Iris pigment epithelial cell (primary cell): Measurements from ENCODE around the gene SLC9A1.

Source experiments
- DNase-seq: peaks from one replicate; pipeline ENCODE4 v3.0.0-alpha.2; 2011; ENCODE audit warnings: low read depth

SLC9A1 gene

DNA sequence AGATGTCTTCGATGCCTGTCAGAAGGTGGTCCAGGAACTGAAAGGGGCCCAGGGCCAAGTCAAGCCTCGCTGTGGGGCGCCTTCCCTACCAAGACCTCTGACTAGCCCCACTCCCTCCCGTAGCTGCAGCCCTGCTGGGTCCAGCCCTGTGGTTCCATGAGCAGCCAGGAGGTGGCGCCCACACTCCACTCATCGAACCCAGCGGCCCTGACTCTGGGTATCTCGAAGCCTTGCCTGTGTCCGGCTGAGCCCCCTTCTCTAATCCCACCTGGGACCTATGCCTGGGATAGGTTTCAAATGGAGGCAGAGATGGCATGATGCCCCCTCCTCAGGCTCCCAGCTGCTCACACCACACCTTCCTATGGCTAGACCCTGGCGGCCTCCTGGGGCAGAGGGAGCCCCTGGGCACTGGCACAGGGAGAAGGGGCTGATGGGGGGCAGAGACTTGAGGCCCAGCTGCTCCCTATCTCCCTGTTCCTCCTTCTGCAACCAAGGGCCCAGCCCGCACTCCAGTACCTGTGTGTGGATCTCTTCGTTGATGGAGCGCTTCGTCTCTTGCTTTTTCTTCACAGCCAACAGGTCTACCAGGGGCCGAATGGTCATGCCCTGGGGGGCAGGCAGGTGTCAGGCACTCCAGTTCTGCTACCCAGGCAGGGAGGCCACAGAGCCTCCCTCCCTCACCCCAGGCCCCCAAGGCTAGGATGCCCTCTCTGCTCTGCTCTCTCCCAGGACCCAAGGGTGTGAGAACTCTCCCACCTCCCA, 52.0 kb downstream of the SLC9A1 start:
- DNase-seq = peak; percentile 42

DNA sequence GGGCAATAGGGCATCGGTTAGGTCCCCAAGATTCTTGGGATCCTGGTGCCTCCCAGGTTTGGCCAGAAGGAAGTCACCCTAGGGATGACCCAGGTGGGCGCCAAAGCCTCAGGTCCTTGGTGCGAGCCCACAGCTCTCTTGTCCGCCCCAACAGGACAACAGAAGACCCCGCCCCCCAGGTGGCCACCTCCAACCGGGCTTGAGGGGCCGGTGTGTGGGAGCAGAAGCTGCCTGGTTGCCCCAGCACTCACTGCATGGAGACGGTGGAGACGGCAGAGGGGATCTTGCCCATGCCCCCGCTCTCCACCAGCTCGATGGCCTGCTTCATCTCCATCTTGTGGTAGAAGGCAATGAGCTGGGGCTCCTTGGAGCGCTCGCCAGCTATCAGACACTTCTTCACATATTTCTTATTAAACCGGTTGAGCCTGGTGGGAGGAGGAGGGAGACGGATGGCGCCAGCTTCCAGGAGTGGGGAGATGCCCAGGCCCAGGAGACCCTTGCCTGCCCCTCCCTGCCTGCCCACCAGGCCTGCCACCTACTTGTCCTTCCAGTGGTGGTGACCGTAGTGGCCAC, 52.7 kb downstream of the SLC9A1 start:
- DNase-seq = no peak

DNA sequence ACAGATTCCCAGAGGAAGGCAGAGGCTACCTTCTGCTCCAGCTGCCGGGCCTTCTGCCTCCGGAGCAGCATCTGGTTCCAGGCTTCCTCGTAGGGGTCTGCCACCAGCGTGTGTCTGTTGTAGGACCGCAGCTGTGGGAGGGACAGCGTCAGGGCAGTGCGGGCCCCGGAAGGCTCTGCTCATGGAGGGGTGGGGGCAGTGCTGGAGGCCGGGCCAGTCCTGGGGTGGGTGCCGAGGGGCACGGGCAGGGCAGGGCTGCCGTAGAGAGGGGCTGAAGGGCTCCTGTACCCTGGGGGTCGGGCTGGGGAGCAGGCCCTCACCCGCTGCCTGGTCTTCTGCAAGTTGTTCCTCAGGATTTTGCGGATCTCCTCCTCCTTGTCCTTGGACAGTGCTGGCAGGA, 53.2 kb downstream of the SLC9A1 start:
- no peak for DNase-seq

DNA sequence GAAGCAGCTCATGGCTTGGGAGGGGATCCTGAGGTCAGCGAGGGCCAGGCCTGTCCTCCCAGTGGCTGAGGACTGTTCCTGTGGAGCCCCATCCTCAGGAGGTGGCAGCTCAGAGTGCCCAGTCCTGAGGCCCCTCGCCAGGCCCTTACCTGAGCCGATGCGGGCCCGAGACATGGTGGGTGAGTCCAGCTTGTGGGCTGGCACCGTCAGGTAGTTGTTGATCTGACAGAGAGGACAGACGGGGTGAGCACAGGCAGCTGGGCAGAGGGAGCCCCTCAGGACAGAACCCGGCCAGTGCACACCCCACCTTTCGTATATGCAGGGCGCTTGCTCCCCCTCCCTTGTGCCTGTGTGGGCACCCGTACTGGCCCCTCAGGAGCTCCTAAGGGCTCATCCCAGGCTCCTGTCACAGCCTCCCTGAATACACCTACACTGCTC, 53.9 kb downstream of the SLC9A1 start:
- no peak for DNase-seq

DNA sequence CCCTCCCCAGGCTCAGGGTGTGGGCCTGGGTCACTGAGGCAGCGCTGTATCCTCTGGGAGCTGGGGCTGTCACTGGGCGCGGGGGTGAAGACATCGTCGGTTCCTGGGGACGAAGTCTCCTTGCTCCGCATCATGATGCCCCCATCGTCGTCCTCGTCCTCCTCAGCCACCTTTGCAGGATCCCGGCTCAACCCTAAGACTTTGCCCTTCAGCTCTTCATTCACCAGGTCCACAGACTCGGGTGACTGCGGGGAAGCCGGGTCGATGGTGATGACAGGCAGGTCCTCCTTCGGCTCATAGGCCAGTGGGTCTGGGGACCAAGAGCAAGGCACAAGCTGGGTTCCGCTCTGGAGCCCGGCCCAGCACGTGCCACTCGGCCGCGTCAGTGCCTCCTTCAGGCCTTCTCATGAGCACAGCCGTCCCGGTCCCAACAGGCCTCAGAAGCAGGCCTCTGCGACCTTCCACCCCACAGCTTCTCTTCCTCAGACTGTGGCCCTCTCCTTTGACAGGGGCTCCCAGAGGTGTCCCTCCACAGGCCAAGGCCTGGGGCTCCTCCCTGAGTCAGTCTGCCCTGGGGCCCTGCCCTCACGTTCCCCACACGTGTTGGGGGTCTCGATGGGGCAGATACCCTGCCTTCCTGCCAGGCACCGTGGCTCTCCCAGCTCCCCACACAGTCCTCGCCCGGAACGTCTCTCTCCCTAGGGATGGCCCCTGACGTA, 54.4 kb downstream of the SLC9A1 start:
- DNase-seq = no peak

DNA sequence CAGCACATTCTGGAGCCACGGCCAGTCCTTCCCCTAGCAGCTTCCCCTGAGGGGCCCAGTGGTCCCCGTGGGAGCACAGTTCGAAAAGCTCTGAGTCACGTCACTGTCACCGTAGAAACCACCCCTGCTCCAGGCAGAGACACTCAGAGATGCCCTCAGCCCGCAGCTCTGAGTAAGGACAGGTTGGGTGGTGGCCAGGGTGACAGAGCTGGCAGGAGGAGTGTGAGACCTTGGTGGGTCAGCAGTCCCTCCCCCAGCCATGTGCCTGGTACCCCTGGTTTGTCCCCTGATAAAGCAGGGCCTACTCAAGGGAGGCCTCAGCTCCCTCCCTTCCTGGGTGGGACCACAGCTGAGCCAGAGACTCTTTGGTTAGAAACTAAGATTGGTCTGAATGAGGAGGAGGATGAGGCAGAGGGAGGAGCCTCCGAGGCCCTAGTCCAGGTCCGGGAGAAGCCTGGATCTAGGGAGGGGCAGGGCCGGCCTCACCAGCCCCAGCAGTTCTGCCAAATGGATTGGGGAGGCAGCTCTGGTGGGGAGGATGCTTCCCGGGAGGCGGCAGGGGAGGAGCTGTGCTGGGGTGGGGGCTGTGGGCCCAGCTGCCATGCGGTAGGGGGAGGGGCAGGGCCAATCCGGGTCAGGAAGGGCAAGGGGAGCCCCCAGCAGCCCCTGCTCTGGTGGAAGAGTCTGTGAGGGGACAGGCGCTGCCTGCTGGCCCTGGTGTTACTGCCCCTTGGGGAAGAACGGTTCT, 55.2 kb downstream of the SLC9A1 start:
- peak; percentile 56 for DNase-seq

DNA sequence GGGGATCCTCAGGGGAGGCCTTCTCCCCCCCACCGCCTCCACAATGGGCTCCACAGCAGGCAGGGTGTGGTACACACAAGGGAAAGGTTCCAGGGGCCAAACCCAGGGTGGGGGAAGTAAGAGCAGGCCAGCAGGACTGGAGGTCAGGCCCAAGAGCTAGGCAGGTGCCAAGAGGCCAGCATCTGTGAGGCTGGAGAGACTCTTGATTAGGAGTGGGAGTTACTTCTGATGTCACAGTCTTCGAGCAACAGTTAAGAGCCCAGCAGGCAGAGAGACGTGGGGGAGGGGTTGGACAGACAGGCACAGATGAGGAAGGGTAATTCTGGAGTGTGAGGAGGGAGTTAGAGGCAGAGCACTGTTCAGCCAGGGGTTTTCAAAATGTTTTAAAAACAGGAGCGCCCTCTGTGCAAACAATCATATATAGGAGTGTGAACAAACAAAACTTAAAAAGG, 55.8 kb downstream of the SLC9A1 start:
- DNase-seq = peak; percentile 54

DNA sequence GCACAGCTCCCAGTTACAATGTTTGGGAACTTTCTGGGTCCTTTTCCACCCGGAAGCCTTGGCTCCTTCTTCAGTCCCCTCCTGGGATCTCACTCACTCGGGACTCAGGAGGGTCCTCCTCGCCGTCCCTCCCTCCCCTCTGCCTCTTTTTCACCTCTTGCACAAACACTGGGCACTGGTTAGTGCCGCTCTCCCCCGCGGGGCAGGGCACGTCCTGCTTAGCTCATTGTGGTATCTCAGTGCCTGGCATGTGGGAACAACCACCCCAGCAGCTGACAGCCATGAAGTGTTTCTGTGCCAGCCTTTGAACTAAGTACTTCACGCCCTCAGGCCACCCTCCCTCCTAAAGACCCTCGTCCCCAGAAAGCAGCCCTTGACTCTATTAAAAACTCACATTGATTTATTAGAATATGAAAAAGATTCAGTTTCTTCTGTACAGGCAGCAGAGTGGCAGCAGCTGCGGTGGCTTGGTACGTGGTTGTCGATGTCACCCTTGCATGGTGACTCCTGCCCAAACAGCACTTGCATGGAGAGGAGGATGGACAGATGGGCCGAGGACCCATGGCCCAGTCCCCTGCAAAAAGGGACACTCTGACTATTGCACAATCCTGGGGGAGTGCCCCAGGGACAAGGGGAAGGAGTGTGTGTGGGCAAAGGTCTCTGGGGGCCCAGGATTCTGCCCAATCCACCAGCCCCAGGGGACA, 56.3 kb downstream of the SLC9A1 start:
- DNase-seq = no peak

DNA sequence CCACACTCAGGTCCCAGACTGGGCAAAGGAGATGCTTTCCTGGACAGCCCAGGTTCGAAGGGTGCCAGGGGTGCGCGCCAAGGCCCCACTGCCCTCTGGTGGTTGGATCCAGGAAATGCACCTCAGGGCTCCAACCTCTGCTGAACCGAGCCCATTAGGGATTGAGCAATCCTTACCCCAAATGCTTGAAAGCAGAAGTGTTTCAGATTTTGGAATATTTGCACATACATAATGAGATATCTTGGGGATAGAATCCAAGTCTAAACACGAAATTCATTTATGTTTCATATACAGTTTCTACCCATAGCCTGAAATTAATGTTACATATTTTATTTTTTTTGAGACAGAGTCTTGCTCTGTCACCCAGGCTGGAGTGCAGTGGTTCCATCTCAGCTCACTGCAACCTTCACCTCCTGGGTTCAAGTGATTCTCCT, 57.4 kb downstream of the SLC9A1 start:
- DNase-seq = peak; percentile 64

DNA sequence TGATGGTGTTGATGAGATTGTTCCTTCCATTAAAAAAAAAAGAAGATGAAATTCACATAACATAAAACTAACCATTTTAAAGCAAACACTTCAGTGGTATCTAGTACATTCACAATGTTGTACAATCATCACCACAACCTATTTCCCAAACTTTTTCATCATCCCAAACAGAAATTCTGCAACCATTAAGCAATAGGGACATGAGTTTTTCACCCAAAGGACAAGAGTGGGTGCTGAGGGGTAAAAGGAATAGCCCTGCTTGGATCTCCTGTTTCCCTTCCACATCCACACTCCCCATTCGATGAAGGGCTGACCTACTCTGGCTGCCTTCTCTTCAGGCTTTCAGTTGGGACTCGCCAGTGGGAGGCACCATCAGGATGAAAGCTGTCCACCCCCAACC, 59.3 kb downstream of the SLC9A1 start:
- no peak for DNase-seq

DNA sequence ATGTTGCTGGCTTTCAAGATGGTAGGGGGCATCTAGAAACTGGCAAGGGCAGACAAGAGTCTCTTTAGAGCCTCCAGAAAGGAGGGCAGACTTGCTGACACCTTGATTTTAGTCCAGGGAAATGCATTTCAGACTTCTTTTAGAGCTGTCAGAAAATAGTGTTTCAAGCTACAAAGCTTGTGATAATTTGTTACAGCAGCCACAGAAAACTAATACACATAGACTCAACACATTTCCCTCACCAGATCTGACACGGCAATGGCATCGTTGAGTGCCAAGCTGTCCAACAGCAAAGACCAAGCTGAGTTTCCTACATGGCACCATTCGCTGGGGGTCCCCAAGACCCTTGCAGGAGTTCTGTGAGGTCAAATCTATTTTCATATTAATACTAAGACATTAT, 62.0 kb downstream of the SLC9A1 start:
- no peak for DNase-seq

DNA sequence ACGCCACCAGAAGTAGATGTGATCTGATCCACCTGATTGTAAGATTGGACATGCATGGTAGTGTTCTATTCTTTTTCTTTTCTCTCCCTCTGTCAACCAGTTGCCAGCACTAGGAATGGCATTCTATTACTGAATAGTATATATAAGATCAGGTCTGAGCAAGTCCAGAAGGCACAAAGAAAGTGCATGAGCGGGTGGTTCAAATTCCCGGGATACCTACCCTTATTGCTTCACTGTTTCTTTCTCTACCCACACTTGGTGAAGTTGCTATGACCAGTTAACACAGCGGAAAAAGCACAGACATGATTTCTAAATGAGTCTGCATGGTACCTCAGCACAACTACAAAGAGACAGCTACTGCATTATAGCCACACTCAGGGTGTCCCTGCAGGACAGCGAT, 64.0 kb downstream of the SLC9A1 start:
- DNase-seq = no peak

DNA sequence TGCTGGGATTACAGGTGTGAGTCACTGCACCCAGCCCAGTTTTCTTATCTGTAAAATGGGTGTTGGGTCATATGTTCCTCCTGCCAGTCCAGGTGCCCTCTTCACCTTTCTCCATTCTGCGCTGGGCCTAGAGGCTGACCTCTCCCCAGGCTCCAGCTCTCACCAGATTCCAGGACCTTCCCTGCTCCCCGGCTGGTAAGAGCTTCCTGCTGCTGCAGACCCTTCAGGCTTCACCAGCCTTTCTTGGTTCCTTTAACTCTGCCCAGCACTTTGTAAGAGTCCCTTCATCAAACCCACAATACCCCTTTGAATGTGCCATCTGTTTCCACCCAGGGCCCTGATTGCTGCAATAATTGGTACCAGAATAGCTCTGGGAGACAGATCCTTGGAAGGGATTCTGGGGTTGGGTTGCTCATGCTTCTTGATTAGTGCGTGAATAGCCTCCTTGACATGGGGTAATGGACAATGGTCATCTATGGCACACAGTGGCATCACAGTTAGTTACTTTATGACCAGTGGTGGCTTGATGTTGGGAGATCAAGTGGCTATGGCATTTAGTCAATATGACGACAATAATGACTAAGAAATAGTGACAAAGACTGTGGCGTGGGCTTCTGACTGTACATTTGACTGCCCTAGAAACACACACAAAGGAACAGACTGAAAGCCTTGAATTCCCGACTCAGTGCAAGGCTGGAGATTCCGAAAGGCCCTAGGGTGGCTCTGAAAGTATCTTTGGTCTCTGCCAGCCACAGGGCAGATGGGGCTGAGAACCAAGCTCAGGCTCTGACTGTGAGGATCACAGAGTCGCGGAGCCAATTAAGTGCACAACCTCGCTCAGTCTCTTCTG, 67.3 kb downstream of the SLC9A1 start:
- no peak for DNase-seq

DNA sequence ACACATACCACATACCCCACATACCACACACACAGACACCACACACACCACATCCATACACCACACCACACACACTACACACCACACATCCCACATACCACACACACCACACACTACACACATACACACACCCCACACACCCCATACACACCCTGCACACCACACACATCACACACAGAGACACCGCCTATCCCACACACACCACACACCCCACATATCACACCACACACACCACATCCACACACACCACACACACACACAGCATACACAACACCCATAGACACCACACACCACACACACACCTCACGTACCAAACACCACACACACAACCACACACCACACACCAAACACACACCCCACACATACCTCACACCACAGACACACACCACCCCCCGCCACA, 68.3 kb downstream of the SLC9A1 start:
- no peak for DNase-seq

DNA sequence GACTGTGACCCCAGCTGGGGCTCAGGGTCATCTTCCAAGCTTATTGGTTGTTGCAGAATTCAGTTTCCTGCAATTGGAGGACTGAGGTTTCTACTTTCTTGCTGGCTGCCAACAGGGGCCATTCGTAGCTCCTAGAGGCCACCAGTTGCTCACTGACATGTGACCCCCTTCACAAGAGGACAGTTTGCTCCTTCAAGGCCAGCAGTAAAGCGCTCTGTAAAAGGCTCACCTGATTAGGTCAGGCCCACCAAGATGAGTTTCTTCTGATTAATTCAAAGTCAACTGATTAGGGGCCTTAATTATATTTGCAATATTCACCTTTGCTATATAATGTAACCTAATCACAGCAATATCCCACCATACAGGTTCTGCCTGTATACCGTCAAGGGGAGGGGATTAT, 68.9 kb downstream of the SLC9A1 start:
- no peak for DNase-seq

DNA sequence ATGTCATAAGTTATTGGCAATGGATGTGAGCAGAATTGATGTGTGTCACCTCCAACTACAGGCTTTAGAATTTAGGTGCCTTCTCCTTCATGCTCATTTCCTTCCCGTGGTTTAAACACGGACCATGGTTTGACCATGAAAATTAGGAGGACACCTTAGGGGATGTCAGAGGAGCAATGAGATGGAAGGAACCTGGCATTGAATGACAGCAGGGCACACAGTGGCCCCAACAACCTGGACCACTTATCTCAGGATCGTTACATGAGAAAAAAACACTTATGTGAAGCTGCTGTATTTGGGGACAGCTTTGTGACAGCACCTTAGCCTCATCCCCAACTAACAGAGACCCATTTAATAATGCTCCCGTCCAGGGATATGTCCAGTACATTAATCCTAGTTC, 70.8 kb downstream of the SLC9A1 start:
- no peak for DNase-seq

DNA sequence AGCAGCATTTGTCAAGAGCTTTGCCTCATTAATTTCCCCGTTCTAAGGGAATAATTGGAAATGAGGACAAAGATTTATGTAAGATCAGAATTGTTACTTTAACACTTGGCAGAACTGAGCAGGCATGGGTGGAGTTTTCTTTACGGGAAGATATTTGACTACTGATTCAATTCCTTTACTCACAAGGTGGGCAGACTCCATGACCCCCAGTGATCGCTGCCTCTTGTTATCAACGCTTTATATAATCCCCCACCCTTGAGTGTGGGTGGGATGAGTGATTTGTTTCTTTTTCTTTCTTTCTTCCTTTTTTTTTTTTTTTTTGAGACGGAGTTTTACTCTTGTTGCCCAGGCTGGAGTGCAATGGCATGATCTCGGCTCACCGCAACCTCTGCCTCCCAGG, 77.0 kb downstream of the SLC9A1 start:
- no peak for DNase-seq

DNA sequence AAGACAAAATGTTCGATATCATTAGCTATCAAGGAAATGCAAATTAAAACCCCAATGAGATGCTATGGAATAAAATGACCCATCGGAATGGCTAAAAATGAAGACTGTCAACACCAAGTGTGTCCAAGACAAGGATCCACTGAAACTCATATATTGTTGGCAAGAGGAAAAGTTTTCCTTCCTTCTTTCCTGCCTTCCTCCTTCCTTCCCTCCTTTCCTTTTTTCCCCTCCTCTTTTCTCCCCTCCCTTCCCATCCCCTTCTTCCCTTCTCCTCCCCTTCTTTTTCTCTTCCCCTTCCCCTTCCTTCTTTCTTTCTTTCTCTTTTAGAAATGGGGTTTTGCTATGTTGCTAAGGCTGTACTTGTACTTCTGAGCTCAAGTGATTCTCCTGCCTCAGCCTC, 78.1 kb downstream of the SLC9A1 start:
- DNase-seq = no peak

DNA sequence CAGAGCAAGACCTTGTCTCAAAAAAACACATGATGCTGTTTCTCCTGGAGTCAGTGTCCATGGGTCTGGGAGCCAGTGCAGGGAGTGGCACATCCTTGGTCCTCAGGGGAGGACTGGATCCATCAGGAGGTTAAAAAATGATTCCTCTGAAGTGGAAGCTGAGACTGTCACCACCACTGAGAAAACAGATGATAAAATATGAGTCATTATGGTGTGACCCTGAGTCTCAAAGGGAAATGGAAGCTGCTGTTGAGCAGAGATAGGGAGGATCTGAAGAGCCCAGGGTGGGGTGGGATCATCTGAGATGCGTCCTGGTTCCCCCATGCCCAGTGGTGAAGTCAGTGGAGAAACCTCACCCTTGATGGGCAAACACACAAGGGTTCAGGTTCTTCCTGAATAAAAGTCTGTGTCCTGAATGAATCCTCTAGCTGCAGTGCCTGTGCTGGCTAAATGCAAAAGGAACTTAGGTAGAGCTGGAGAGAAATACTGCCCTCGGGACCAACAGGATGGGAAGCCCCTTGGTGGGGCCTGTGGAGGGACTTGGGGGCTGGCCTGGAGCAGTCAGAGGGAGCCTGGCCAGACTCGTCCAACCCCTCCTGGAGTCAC, 80.6 kb downstream of the SLC9A1 start:
- DNase-seq = no peak

DNA sequence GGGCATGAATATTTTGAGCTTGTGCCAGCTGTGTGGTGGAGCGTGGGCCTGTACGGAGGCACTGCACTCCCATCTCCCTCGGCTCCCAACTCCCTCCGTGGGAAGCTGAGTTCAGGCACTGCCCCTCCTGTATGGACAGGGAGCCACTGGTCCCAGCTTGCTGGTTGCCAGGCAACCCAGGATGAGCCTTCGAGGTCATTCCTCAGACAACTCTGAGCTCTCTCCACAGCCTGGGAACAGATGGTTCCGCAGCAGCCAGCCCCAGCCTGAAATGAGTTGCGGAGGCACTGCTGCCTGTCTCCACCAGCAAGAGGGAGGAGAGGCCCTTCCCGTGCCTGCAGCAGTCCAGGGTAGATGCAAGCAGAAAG, 83.9 kb downstream of the SLC9A1 start:
- peak; percentile 36 for DNase-seq
